GM18909 (cell line): ENCODE data around the gene MGRN1.

ENCODE experiments used
- ATAC-seq: cut with Tn5 transposase; IDR thresholded peaks from one replicate; pipeline ENCODE4 v1.9.1; 2021; ENCODE audit warnings: mild to moderate bottlenecking; ENCODE audit not compliant: unreplicated experiment, poor library complexity

Gene MGRN1

DNA sequence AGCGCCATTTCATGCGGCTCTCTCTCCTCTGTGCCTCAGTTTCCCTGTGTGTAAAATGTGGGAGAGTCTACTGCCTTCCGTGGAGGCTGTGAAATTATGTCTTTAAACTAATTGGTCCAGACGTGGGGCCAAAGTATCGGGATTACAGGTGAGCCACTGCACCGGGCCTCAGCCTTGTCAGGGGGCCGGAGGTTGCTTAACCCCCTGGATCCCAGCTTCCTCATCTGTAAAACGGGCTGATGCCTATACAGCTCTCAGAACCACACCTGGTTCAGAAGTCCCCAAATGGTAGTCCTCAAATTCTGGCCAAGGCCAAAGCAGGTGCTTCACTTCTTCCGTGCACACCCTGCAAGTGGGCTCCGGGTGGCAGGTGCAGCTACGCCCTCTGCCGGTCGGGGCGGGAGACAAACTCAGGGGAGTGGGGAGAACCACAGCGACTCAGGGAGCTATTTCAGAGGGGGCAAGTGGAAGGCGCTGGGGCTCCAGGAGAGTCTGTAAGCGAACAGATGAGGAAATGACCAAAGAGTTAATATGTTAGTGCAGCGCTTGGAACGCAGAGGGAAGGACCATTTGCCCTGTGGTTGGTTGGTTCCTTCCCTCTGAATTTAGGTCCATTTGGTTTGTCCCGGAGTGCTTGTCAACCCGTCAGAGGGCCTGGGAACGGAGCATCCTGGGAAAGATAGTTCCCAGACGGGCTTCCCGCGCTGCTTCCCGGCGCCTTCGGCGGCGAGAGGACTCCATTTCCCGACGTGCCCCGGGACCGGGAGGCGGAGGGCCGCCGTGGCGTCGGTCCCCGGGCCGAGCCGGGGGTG, at the start of gene MGRN1:
Gene MGRN1 (plus strand): TSS at position 812 of the 812 bp plus-strand sequence. CDS start 135 bp downstream, outside the sequence.
- peak; percentile 71 for ATAC-seq

GRCh38 chr16:4574919-4575705, 49.5 kb upstream of the MGRN1 start:
- no peak for ATAC-seq

- no peak for ATAC-seq
Observed at GRCh38 chr16:4576008-4576407, 48.6 kb upstream of the MGRN1 start.

DNA sequence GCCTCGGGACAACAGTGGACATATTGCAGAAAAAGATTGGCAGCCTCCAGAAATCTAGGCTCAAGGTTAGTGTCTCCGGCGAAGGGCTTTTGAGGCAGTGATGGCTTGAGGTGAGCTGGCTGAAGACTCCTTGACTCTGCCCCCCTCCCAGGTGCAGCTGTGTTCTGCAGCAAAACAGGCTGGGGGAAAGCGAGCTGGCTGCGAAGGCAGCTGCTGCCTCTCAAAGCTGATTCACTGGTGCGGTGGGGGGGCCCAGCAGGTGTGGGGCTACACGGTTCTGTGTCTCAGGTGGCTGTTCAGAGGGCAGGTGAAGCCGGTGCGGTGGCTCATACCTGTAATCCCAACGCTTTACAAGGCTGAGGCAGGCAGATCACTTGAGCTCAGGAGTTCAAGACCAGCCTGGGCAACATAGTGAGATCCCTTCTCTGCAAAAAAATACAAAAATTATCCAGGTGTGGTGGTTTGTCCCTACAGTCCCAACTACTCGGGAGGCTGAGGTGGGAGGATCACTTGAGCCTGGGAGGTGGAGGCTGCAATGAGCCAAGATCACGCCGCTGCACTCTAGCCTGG, 45.6 kb upstream of the MGRN1 start:
- ATAC-seq: no peak

GRCh38 chr16:4580250-4580649, 44.4 kb upstream of the MGRN1 start:
- ATAC-seq: no peak

DNA sequence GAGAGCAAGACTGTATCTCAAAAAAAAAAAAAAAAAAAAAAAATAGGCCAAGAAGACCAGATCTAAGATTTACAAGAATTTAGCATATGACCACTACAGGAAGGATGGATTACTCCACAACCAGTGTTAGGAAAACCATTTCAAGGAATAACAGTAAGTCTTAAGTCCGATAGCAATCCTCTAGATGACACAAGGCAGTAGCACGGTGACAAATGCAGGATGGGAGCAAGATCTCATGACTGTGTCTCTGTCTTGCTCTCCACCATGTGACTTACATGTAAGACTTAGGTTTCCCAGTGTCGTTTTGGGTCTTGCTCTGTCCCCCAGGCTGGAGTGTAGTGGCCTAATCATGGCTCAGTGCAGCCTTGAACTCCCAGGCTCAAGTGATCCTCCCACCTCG, 40.7 kb upstream of the MGRN1 start:
- ATAC-seq: no peak

DNA sequence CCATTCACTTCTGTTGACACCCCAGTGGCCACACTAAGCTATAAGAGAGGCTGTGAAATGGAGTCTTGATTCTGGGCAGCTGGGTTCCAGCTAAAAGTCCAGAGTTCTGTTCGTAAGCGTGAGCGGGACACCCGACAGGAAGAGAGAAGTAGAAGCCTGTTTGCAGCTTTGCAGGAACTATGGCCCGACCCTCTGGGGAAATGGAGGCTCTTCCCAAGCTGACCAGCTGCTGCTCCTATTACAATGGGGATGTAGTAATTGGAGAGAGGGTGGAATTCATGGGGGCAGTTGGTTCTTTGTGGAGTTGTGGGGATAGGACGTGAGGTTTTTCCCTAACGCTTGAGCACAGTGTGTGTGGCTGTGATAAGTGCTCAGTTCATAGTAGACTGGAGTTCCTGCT, 38.3 kb upstream of the MGRN1 start:
- ATAC-seq: no peak

- no peak for ATAC-seq
Observed at GRCh38 chr16:4588386-4588785, 36.2 kb upstream of the MGRN1 start.

GRCh38 chr16:4588961-4589360, 35.7 kb upstream of the MGRN1 start:
- no peak for ATAC-seq

GRCh38 chr16:4591191-4591590, 33.4 kb upstream of the MGRN1 start:
- ATAC-seq: no peak

- ATAC-seq: no peak
Observed at GRCh38 chr16:4591706-4592470, 32.7 kb upstream of the MGRN1 start.

GRCh38 chr16:4593086-4593485, 31.5 kb upstream of the MGRN1 start:
- no peak for ATAC-seq

- ATAC-seq: no peak
Observed at GRCh38 chr16:4594433-4595410, 29.9 kb upstream of the MGRN1 start.

- no peak for ATAC-seq
Observed at GRCh38 chr16:4597174-4597573, 27.5 kb upstream of the MGRN1 start.

- ATAC-seq: no peak
Observed at GRCh38 chr16:4599037-4599436, 25.6 kb upstream of the MGRN1 start.

- no peak for ATAC-seq
Observed at GRCh38 chr16:4599545-4599944, 25.1 kb upstream of the MGRN1 start.

DNA sequence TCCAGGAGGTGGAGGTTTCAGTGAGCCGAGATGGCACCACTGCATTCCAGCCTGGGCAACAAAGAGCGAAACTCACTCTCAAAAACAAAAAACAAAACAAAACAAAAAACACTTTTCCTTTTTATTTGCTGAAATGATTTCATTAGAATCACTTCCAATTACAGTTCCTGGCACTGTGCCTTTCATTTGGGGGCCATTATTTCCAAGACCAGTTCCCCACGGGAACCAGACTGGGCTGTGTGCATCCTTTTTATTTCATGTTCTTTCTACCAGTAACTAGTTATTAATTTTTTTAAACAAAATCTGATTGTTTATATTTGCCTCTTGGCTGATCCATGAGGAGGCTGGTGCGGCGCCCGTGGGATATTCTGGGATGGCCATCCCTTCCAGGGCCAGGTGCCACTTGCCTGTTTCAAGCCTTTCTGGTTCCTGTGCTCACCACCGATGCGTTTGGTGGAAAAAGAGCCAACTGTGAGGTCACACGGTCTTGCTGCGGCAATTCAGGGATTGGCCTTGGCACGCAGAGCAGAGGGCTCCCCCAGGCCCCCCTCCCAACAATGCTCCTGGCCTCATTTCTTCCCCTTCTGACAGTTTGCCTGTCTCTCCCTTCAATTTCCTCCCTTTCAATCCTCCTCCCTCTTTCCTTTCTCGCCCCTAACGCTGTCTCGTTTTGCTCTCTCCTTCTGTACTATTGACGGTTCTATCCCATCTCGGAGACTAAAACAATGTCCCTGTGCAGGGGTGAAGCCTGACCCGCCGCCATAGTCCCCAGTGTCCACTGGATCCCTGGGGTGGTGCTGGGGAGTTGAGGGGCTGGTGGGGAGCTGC, 23.4 kb upstream of the MGRN1 start:
- ATAC-seq: no peak

DNA sequence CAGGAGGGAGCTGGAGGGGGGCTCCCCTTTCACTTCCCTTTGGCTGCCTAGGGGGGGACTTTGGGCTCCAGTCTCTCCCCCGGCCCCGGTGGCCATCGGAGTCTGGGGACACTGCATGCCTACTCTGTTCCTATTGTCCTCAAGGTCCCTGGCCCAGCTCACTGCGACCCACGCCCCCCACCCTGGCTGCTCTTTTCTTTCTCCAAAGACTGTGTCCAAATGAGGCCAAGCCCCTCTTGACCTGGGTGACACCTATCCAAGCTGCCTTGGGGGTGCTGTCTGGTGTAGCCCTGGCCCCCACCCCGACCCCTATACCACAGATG, 22.8 kb upstream of the MGRN1 start:
- ATAC-seq: no peak

DNA sequence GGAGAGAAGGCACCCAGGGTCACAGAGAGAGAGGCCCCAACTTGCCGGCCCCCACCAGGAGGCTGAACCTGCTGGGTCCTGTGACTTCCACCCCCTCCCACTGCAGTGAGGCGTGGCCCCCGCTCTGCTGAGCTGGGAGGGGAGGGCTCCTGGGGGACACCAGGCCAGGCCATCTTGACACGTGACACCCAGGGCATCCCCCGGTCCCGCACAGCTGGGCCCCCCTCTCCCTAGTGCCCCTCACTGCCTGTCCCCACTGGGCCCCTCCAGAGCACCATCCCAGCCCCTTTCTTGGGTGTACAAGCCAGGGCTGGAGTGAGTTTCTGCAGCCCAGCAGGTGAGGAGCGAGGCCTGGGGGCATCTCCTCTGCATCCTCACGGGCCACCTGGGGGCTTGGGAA, 22.3 kb upstream of the MGRN1 start:
- no peak for ATAC-seq
